Neural progenitor cell (in vitro differentiated cells): ENCODE results near the gene MYO1B. TPM values are rescaled to one million over a fixed set of nuclear protein-coding genes. Genes with fewer than 3 reads are reported as not detected.

Experiments used
- DNase-seq: peaks from one replicate; pipeline ENCODE4 v3.0.0-alpha.2; 2016; ENCODE audit warnings: low spot score
- H2AFZ ChIP-seq: fragments of 200-600 bp; sonication (generic); replicated peaks from 2 replicates; pipeline ENCODE4 v1.6.1; 2016; ENCODE audit warnings: antibody characterized with exemption
- H3F3A ChIP-seq: fragments of 200-600 bp; sonication (generic); 2 replicates; pipeline ENCODE4 v1.6.1; 2016; ENCODE audit warnings: antibody characterized with exemption, low read depth
- H3K27ac ChIP-seq: fragments of 200-600 bp; sonication (generic); 2 replicates; pipeline ENCODE4 v1.5.1; 2016; ENCODE audit warnings: mild to moderate bottlenecking
- H3K27me3 ChIP-seq: fragments of 200-600 bp; sonication (generic); 2 replicates; pipeline ENCODE4 v1.6.1; 2016; ENCODE audit warnings: mild to moderate bottlenecking, moderate library complexity
- H3K36me3 ChIP-seq: fragments of 200-600 bp; sonication (generic); 2 replicates; pipeline ENCODE4 v1.5.1; 2016
- H3K4me1 ChIP-seq: fragments of 200-600 bp; sonication (generic); 2 replicates; pipeline ENCODE4 v1.6.1; 2016; ENCODE audit warnings: mixed run types
- H3K4me2 ChIP-seq: fragments of 200-600 bp; sonication (generic); 2 replicates; pipeline ENCODE4 v1.6.1; 2016
- H3K4me3 ChIP-seq: fragments of 200-600 bp; sonication (generic); 2 replicates; pipeline ENCODE4 v1.5.1; 2016
- H3K79me2 ChIP-seq: fragments of 200-600 bp; sonication (generic); 2 replicates; pipeline ENCODE4 v1.6.1; 2016; ENCODE audit warnings: low read depth
- H3K9ac ChIP-seq: fragments of 200-600 bp; sonication (generic); 2 replicates; pipeline ENCODE4 v1.6.1; 2016
- H3K9me3 ChIP-seq: fragments of 200-600 bp; sonication (generic); 2 replicates; pipeline ENCODE4 v1.5.1; 2016; ENCODE audit warnings: low read depth
- H4K20me1 ChIP-seq: fragments of 200-600 bp; sonication (generic); 2 replicates; pipeline ENCODE4 v1.6.1; 2016; ENCODE audit warnings: low read depth
- H3K27ac Mint-ChIP-seq: 3 replicates; pipeline ENCODE4 v1.8.0; 2021; ENCODE audit warnings: mixed read lengths
- H3K27me3 Mint-ChIP-seq: 2 replicates; pipeline ENCODE4 v1.8.0; 2022; ENCODE audit warnings: low read depth, mild to moderate bottlenecking, inconsistent platforms, moderate library complexity, mixed read lengths; ENCODE audit not compliant: insufficient read depth
- H3K36me3 Mint-ChIP-seq: 3 replicates; pipeline ENCODE4 v1.8.0; 2021; ENCODE audit warnings: mixed read lengths
- H3K4me1 Mint-ChIP-seq: 3 replicates; pipeline ENCODE4 v1.8.0; 2021; ENCODE audit warnings: mixed read lengths
- H3K4me3 Mint-ChIP-seq: 3 replicates; pipeline ENCODE4 v1.8.0; 2021; ENCODE audit warnings: mild to moderate bottlenecking, moderate library complexity, mixed read lengths
- H3K9me3 Mint-ChIP-seq: 3 replicates; pipeline ENCODE4 v1.8.0; 2020; ENCODE audit warnings: mixed read lengths
- CTCF ChIP-seq: fragments of 200-600 bp; sonication (generic); IDR thresholded peaks from 2 replicates; pipeline ENCODE4 v1.5.1; 2017; ENCODE audit warnings: antibody characterized with exemption, mild to moderate bottlenecking
- EZH2 ChIP-seq: fragments of 200-600 bp; sonication (generic); IDR thresholded peaks from 2 replicates; pipeline ENCODE4 v1.6.1; 2017; ENCODE audit warnings: antibody characterized with exemption, mild to moderate bottlenecking, moderate library complexity
- EZH2phosphoT487 ChIP-seq: fragments of 200-600 bp; sonication (generic); IDR thresholded peaks from 2 replicates; pipeline ENCODE4 v1.6.1; 2017; ENCODE audit warnings: antibody characterized with exemption
- total RNA-seq: library from RNA; depleted of rRNA; stranded (reverse); fragments of >200 nt; gene quantifications from 2 replicates; pipeline ENCODE4 v1.2.3, GENCODE V29; 2015; ENCODE audit warnings: low replicate concordance

MYO1B gene
- total RNA-seq, 1 donor from 2014 or later = 88.0 TPM

GRCh38 chr2:191335875-191336464 is 90.8 kb downstream of the MYO1B start:
- H3K4me2 ChIP-seq = no peak overlapping the region
- H3K4me3 ChIP-seq = no peak overlapping the region
- no peaks in the 10 kb centered on the region for H3K9me3 ChIP-seq
- H3K4me3 Mint-ChIP-seq = no peak overlapping the region
- no peak overlapping the region for H3K27ac Mint-ChIP-seq
- H3K36me3 Mint-ChIP-seq = peaks cover 35% of the 10 kb centered on the region
- no peaks in the 10 kb centered on the region for H3F3A ChIP-seq
- DNase-seq = no peak
- H3K27ac ChIP-seq = no peak overlapping the region
- H3K4me1 ChIP-seq = no peaks in the 10 kb centered on the region
- no peaks in the 10 kb centered on the region for H3K27me3 ChIP-seq
- H2AFZ ChIP-seq = no peak overlapping the region
- TF ChIP-seq EZH2 (no peak), EZH2phosphoT487 (no peak), CTCF (no peak)
- H3K36me3 ChIP-seq = no peaks in the 10 kb centered on the region
- no peaks in the 10 kb centered on the region for H3K9me3 Mint-ChIP-seq
- no peaks in the 10 kb centered on the region for H3K79me2 ChIP-seq
- no peak overlapping the region for H3K9ac ChIP-seq
- H4K20me1 ChIP-seq = no peaks in the 10 kb centered on the region
- H3K27me3 Mint-ChIP-seq = peaks cover 3% of the 10 kb centered on the region
- peaks cover 4% of the 10 kb centered on the region for H3K4me1 Mint-ChIP-seq

GRCh38 chr2:191341436-191341835 is 96.2 kb downstream of the MYO1B start:
- no peak for TF ChIP-seq EZH2phosphoT487
- no peak for TF ChIP-seq EZH2
- Histone ChIP-seq H4K20me1 (no peaks in the 10 kb centered on the region), H3K36me3 (no peaks in the 10 kb centered on the region), H2AFZ (no peak overlapping the region), H3K4me3 (no peak overlapping the region), H3K27me3 (no peaks in the 10 kb centered on the region), H3K4me2 (no peak overlapping the region), H3K4me1 (no peaks in the 10 kb centered on the region), H3F3A (no peaks in the 10 kb centered on the region), H3K27ac (no peak overlapping the region), H3K79me2 (no peaks in the 10 kb centered on the region), H3K9me3 (no peaks in the 10 kb centered on the region), H3K9ac (no peak overlapping the region)
- H3K27ac Mint-ChIP-seq = no peak overlapping the region
- H3K4me3 Mint-ChIP-seq = no peak overlapping the region
- H3K4me1 Mint-ChIP-seq = peaks cover 4% of the 10 kb centered on the region
- no peaks in the 10 kb centered on the region for H3K9me3 Mint-ChIP-seq
- H3K36me3 Mint-ChIP-seq = peaks cover 35% of the 10 kb centered on the region
- peaks cover 3% of the 10 kb centered on the region for H3K27me3 Mint-ChIP-seq
- DNase-seq = no peak

- Mint-ChIP-seq H3K36me3 (peaks cover 43% of the 10 kb centered on the region), H3K27ac (no peak overlapping the region), H3K4me3 (no peak overlapping the region), H3K4me1 (peaks cover 2% of the 10 kb centered on the region), H3K27me3 (peaks cover 3% of the 10 kb centered on the region), H3K9me3 (no peaks in the 10 kb centered on the region)
- no peak overlapping the region for H3K27ac ChIP-seq
- H2AFZ ChIP-seq = no peak overlapping the region
- no peak for TF ChIP-seq EZH2
- no peak for TF ChIP-seq CTCF
- TF ChIP-seq EZH2phosphoT487 = no peak
- H4K20me1 ChIP-seq = no peaks in the 10 kb centered on the region
- H3K79me2 ChIP-seq = no peaks in the 10 kb centered on the region
- H3K9me3 ChIP-seq = no peaks in the 10 kb centered on the region
- no peak overlapping the region for H3K4me3 ChIP-seq
- H3K9ac ChIP-seq = no peak overlapping the region
- no peak for DNase-seq
- no peaks in the 10 kb centered on the region for H3K4me1 ChIP-seq
- no peak overlapping the region for H3K4me2 ChIP-seq
- H3F3A ChIP-seq = no peaks in the 10 kb centered on the region
- H3K36me3 ChIP-seq = no peaks in the 10 kb centered on the region
- H3K27me3 ChIP-seq = no peaks in the 10 kb centered on the region
Measured at GRCh38 chr2:191343796-191344338, 98.7 kb downstream of the MYO1B start.

- no peaks in the 10 kb centered on the region for H3K27me3 Mint-ChIP-seq
- H3K4me1 ChIP-seq = no peaks in the 10 kb centered on the region
- no peaks in the 10 kb centered on the region for H3F3A ChIP-seq
- no peaks in the 10 kb centered on the region for H3K9me3 ChIP-seq
- no peaks in the 10 kb centered on the region for H3K79me2 ChIP-seq
- H2AFZ ChIP-seq = no peak overlapping the region
- no peak for DNase-seq
- no peak overlapping the region for H3K4me3 Mint-ChIP-seq
- TF ChIP-seq EZH2phosphoT487 (no peak), EZH2 (no peak), CTCF (no peak)
- H3K4me1 Mint-ChIP-seq = no peaks in the 10 kb centered on the region
- H3K9ac ChIP-seq = no peak overlapping the region
- H3K36me3 ChIP-seq = no peaks in the 10 kb centered on the region
- peaks cover 43% of the 10 kb centered on the region for H3K36me3 Mint-ChIP-seq
- H4K20me1 ChIP-seq = no peaks in the 10 kb centered on the region
- no peak overlapping the region for H3K27ac Mint-ChIP-seq
- no peaks in the 10 kb centered on the region for H3K27me3 ChIP-seq
- H3K27ac ChIP-seq = no peak overlapping the region
- H3K4me2 ChIP-seq = no peak overlapping the region
- H3K9me3 Mint-ChIP-seq = no peaks in the 10 kb centered on the region
- H3K4me3 ChIP-seq = no peak overlapping the region
Measured at GRCh38 chr2:191345788-191346187, 100.6 kb downstream of the MYO1B start.
